ENCODE results near the gene OAS3. TPM values are rescaled to one million over a fixed set of nuclear protein-coding genes. Genes with fewer than 3 reads are reported as not detected.

Gene OAS3
- total RNA-seq, 2 donors from 2014 or later = 0.64 to 0.84 TPM

DNA sequence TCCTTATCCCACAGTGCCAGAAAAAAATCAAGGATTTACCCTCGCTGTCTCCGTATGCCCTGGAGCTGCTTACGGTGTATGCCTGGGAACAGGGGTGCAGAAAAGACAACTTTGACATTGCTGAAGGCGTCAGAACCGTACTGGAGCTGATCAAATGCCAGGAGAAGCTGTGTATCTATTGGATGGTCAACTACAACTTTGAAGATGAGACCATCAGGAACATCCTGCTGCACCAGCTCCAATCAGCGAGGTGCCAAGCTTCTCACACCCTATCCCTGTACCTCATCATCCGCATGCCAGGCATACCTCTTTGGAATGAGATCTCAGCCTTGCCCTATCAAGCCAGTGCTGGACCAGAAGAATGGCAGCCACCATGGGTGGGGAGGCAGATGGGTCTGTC lies 59.2 kb downstream of the OAS3 start:
- no peaks in the 10 kb centered on the region for H3K4me1 Mint-ChIP-seq
- no peak overlapping the region for H3K27ac Mint-ChIP-seq
- Histone ChIP-seq H3K9ac (ENCODE audit: extremely low read depth, low read length, poor library complexity, severe bottlenecking) (no peak overlapping the region), H3K36me3 (ENCODE audit: control insufficient read depth, insufficient read depth, low read length) (no peaks in the 10 kb centered on the region), H3K27me3 (ENCODE audit: control insufficient read depth, insufficient read depth, low read length, poor library complexity, severe bottlenecking) (peaks cover 8% of the 10 kb centered on the region), H3K27ac (ENCODE audit: low read depth, low read length) (no peak overlapping the region), H3K9me3 (ENCODE audit: control insufficient read depth, low read length) (peaks cover 3% of the 10 kb centered on the region), H3K4me3 (ENCODE audit: low read length) (no peak overlapping the region), H3K4me1 (ENCODE audit: control insufficient read depth, insufficient read depth, low read length) (no peaks in the 10 kb centered on the region)
- DNase-seq = no peak
- H3K9me3 Mint-ChIP-seq = peaks cover 6% of the 10 kb centered on the region
- no peak for TF ChIP-seq CTCF (conservative IDR thresholded peaks at IDR 0.05)
- H3K4me3 Mint-ChIP-seq = no peak overlapping the region
- peaks cover 23% of the 10 kb centered on the region for H3K27me3 Mint-ChIP-seq (ENCODE audit: insufficient read depth)
- WGBS, 2 experiments (ENCODE audit: insufficient coverage in 1 of 2, insufficient read length in 1 of 2) = 90 to 92% methylated on average over 5 to 7 of the region's 7 CpGs
- H3K36me3 Mint-ChIP-seq (ENCODE audit: low read depth) = no peaks in the 10 kb centered on the region

DNA sequence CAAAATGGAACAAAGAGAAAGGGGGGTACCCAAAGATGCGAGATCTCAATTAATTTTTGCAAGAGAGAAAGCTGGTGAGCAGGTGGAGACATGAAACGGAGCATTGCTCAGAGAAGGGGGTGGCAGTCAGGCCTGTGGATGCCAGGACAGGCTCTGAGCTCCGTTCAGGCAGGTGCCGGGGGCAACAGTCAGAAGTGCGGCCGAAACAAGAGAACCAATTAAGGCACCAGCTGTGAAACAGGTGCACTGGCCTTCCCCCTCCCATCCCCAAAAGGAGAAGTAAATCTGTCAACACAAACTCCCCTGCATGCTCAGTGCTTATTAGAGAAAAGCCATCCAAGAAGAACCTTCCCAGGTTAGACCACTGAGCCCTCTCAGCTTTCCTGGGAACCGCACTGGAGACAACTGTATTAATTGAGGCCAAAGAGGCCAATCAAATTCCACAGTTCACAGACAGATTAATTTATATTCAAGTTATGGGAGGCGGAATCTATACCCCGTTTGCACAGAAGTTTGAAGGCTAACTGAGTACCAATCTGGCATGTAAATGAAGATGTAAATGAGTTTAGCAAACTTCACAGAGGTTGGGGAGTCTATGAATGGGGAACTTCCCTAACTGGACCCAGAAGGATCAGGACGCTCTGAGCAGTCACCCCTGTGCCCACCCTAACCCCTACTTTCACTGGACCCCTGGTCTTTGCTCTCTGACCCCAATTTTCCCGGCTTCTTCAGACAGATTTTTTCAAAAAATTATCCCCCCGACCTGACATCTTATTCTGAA lies 60.9 kb downstream of the OAS3 start:
- Histone ChIP-seq H3K9ac (ENCODE audit: extremely low read depth, low read length, poor library complexity, severe bottlenecking) (no peak overlapping the region), H3K36me3 (ENCODE audit: control insufficient read depth, insufficient read depth, low read length) (no peaks in the 10 kb centered on the region), H3K9me3 (ENCODE audit: control insufficient read depth, low read length) (no peaks in the 10 kb centered on the region), H3K27ac (ENCODE audit: low read depth, low read length) (no peak overlapping the region), H3K4me1 (ENCODE audit: control insufficient read depth, insufficient read depth, low read length) (no peaks in the 10 kb centered on the region), H3K4me3 (ENCODE audit: low read length) (no peak overlapping the region), H3K27me3 (ENCODE audit: control insufficient read depth, insufficient read depth, low read length, poor library complexity, severe bottlenecking) (peaks cover 8% of the 10 kb centered on the region)
- Mint-ChIP-seq H3K4me1 (no peaks in the 10 kb centered on the region), H3K9me3 (peaks cover 3% of the 10 kb centered on the region), H3K36me3 (ENCODE audit: low read depth) (no peaks in the 10 kb centered on the region), H3K27ac (no peak overlapping the region), H3K27me3 (ENCODE audit: insufficient read depth) (peaks cover 28% of the 10 kb centered on the region), H3K4me3 (no peak overlapping the region)
- no peak for DNase-seq
- no peak for TF ChIP-seq CTCF (conservative IDR thresholded peaks at IDR 0.05)
- WGBS, 2 experiments (ENCODE audit: insufficient coverage in 1 of 2, insufficient read length in 1 of 2) = 92% methylated on average over 5 to 12 of the region's 12 CpGs

DNA sequence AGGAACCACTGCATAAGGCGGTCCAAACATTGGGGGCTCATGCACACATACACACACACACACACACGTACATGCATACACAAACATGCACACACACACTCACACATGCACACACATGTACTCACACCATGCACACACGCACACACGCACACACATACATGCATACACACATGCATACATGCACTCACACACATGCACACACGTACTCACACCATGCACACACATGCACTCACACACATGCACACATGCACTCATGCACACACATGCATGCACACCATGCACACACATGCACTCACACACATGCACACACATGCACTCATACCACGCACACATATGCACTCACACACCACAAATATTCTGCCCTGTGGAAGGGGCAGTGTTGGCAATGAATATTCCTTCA lies 62.2 kb downstream of the OAS3 start:
- no peaks in the 10 kb centered on the region for H3K9me3 ChIP-seq (ENCODE audit: control insufficient read depth, low read length)
- no peak overlapping the region for H3K4me3 Mint-ChIP-seq
- no peaks in the 10 kb centered on the region for H3K36me3 ChIP-seq (ENCODE audit: control insufficient read depth, insufficient read depth, low read length)
- H3K9me3 Mint-ChIP-seq = peaks cover 3% of the 10 kb centered on the region
- peaks cover 8% of the 10 kb centered on the region for H3K27me3 ChIP-seq (ENCODE audit: control insufficient read depth, insufficient read depth, low read length, poor library complexity, severe bottlenecking)
- no peaks in the 10 kb centered on the region for H3K4me1 ChIP-seq (ENCODE audit: control insufficient read depth, insufficient read depth, low read length)
- WGBS, 2 experiments (ENCODE audit: insufficient coverage in 1 of 2, insufficient read length in 1 of 2) = 89 to 90% methylated on average over 5 to 6 of the region's 6 CpGs
- DNase-seq = no peak
- no peak overlapping the region for H3K27ac Mint-ChIP-seq
- no peaks in the 10 kb centered on the region for H3K36me3 Mint-ChIP-seq (ENCODE audit: low read depth)
- no peak overlapping the region for H3K27ac ChIP-seq (ENCODE audit: low read depth, low read length)
- no peak overlapping the region for H3K4me3 ChIP-seq (ENCODE audit: low read length)
- peaks cover 31% of the 10 kb centered on the region for H3K27me3 Mint-ChIP-seq (ENCODE audit: insufficient read depth)
- no peak for TF ChIP-seq CTCF (conservative IDR thresholded peaks at IDR 0.05)
- H3K4me1 Mint-ChIP-seq = no peaks in the 10 kb centered on the region
- no peak overlapping the region for H3K9ac ChIP-seq (ENCODE audit: extremely low read depth, low read length, poor library complexity, severe bottlenecking)

All from endodermal cell (in vitro differentiated cells).